Measurements from ENCODE around the gene SLC5A5.
"Not testable (repeated sequence)": the region's sequence is repeated elsewhere in the genome, so short reads cannot be mapped to it uniquely, and the experiment has no call there.

Gene SLC5A5

DNA sequence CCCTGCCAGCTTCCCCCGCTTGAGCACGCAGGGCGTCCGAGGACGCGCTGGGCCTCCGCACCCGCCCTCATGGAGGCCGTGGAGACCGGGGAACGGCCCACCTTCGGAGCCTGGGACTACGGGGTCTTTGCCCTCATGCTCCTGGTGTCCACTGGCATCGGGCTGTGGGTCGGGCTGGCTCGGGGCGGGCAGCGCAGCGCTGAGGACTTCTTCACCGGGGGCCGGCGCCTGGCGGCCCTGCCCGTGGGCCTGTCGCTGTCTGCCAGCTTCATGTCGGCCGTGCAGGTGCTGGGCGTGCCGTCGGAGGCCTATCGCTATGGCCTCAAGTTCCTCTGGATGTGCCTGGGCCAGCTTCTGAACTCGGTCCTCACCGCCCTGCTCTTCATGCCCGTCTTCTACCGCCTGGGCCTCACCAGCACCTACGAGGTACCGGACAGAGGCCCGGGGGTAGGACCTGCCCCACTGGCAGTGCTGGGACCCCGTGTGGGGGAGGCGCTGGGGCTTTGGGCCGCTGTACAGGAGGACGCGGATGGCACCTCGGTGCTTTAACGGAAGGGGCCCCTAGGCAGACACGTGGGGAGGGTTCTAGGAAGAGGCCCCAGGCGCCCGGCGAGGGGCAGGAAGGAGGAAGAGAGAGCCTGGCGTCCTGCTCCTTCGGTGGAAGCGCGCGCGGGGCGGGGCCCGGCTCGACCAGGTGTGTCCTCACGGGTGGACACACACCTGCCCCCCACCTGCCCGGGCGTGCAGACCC is 681 bp downstream of the SLC5A5 start:
- DNase-seq, result no peak

GRCh38 chr19:17873786-17874757 is 2.3 kb downstream of the SLC5A5 start:
- peak; percentile 62 to 85 (median 63) for DNase-seq

DNA sequence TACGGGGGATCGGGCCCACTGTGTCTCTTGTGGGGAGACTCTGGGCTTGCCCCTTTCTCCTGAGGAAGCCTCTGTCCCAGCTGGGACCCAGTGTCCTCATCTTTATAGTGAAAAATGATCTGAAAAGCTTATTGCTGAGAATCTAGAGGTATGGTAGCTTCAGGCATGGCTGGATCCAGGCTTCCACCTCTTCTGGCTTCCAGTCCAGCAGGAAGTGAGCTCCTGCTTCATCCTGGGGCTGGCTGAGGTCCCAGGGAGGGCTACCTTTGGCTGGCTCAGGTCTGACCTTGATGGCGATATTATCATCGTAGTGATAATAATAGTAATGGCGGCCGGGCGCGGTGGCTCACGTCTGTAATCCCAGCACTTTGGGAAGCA is 3.0 kb downstream of the SLC5A5 start:
- DNase-seq, result no peak

DNA sequence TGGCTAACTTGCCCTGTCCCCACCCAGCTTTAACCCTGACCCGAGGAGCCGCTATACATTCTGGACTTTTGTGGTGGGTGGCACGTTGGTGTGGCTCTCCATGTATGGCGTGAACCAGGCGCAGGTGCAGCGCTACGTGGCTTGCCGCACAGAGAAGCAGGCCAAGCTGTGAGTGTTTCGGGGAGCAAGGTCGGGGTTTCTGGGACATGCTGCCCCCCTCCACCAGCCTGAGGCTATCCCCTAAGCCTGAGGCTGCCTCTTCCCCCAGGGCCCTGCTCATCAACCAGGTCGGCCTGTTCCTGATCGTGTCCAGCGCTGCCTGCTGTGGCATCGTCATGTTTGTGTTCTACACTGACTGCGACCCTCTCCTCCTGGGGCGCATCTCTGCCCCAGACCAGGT is 6.0 kb downstream of the SLC5A5 start:
- DNase-seq, result no peak

DNA sequence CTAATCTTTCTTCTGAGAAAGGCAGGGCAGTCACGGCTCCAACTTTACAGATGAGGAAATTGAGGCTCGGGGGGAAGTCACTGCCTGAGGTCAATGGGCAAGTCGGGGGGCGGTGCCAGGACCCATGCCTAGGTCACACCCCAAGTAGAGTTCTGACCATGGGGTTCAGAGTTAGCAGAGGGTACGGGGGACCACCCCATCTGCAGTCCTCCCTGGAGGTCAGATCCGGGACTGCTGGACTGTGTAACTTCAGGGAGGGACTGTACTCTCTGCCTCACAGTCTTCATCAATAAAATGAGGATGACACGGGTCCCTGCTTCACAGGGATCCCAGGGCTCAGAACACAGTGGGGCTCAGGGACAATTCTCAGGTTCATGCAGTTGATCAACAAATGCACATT is 7.7 kb downstream of the SLC5A5 start:
- DNase-seq, result no peak

- no peak for DNase-seq
Observed at GRCh38 chr19:17881701-17882100, 10.0 kb downstream of the SLC5A5 start.

DNA sequence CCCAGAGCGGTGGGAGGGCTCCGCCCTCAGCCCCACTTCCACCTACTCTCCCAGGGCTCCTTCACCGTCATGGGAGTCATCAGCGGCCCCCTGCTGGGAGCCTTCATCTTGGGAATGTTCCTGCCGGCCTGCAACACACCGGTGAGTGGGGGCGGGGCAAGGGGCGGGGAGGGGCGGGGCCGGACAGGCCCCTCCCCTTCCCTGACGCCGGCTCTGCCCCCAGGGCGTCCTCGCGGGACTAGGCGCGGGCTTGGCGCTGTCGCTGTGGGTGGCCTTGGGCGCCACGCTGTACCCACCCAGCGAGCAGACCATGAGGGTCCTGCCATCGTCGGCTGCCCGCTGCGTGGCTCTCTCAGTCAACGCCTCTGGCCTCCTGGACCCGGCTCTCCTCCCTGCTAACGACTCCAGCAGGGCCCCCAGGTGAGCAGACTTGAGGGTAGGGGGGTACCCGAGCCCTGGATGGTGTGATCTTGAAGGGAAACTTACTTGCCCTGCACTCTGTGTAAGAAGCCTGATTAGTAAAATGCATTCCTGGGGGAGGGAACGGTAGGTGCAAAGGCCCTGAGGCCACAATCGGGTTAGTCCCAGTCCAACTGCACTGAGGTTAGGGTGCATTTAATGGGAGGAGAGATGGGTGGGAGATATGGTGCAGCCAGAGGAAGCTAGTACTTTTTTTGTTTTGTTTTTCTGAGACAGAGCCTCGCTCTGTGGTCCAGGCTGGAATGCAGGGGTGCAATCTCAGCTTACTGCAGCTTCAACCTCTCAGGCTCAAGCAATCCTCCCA is 12.1 kb downstream of the SLC5A5 start:
- no peak for DNase-seq

DNA sequence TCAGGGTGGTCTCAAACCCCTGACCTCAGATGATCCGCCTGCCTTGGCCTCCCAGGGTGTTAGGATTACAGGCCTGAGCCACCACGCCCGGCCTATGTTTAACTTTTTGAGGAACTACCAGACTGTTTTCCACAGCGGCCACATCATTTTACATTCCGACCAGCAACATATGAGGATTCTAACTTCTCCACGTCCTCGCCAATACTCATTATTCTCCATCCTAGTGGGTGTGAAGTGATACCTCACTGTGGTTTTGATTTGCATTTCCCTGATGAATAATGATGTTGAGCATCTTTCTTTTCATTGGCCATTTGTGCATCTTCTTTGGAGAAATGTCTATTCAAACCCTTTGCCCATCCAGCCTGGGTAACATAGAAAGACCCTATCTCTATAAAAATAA is 14.8 kb downstream of the SLC5A5 start:
- no peak for DNase-seq

- not testable (repeated sequence) for DNase-seq
Observed at GRCh38 chr19:17887221-17887620, 15.5 kb downstream of the SLC5A5 start.

DNA sequence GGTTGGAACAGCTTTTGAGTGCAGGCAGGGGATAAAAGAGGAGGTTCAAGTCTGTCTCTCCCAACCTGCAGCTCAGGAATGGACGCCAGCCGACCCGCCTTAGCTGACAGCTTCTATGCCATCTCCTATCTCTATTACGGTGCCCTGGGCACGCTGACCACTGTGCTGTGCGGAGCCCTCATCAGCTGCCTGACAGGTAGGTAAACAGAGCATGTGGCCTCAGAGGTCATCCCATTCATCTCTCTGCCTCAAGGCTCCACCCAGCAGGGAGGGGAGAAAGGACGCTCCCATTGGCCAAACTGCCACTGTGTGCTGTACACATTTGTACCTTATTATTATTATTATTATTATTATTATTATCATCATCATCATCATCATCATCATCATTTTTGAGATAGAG is 16.5 kb downstream of the SLC5A5 start:
- no peak for DNase-seq

- DNase-seq, result peak in 2 of 3 donors; percentile 26 to 53
Observed at GRCh38 chr19:17889609-17890214, 18.0 kb downstream of the SLC5A5 start.

- DNase-seq, result no peak
Observed at GRCh38 chr19:17893766-17894165, 22.0 kb downstream of the SLC5A5 start.

- DNase-seq, result no peak
Observed at GRCh38 chr19:17902701-17903100, 31.0 kb downstream of the SLC5A5 start.

GRCh38 chr19:17908244-17908643 is 36.5 kb downstream of the SLC5A5 start:
- no peak for DNase-seq

- no peak for DNase-seq
Observed at GRCh38 chr19:17909003-17909732, 37.4 kb downstream of the SLC5A5 start.

DNA sequence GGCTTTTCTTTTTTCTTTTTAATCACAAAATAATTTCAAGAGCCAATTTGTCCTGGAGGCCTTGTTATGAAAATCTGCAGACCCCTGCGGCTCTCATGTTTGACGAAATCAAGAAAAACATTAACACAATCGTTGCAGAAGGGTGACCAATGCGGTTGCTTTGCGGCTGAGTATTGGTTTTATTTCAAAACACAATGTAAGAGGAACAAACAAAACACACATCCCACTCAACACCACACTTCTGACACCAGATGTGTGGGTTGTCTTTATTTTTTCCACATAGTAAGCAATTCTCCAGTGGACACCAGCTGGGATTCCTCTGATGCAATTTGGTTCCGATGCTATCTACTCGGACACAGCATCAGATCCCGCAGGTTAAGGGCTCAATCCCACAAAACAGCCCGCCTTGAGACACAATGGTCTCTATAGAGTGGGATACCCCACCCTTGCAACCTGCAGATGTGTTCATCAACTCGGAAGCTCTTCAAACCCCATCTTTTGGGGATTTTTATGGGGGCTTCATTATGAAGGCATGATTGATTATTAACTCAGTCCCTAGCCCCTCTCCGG is 39.1 kb downstream of the SLC5A5 start:
- peak; percentile 36 to 54 (median 53) for DNase-seq

DNA sequence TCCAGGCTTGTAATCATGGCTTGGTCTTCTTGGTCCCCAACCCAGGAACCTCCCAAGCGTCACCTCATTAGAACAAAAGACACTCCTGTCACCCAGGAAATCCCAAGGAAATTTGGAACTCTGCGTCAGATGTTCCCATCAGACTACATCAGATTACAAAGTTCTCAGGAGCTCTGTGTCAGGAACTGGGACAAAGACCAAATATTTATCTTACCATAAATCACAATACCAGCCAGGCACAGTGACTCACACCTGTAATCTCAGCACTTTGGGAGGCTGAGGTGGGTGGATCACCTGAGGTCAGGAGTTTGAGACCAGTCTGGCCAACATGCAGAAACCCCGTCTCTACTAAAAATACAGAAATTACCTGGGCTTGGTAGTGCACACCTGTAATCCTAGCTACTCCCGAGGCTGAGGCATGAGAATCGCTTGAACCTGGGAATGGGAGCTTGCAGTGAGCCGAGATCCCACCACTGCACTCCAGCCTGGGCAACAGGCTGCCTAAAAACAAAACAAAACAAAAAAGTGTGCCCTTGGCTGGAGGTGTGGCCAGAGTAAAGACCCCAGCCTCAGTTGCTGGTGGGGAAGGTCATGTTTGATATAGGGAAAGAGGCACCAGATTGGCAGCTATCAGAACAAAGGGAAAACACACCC is 44.3 kb downstream of the SLC5A5 start:
- no peak for DNase-seq

- DNase-seq, result not testable (repeated sequence)
Observed at GRCh38 chr19:17918151-17918550, 46.4 kb downstream of the SLC5A5 start.

- DNase-seq, result not testable (repeated sequence)
Observed at GRCh38 chr19:17919122-17919521, 47.4 kb downstream of the SLC5A5 start.

DNA sequence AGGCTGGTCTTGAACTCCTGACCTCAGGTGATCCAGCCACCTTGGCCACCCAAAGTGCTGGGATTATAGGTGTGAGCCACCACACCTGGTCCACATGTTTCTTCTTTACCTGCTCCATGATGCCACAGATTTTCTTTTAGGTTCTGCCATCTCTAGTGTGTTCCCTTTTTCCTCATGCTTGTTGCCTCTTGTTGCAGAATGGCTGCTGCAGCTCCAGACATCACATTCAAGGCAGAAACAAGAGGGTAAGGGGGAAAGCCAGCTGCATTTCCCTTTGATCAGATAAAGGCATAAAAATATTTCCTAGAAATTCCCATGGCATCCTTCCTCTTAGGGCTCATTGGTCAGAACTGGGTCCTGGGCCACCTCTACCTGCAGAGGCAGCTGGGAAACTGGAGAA is 48.8 kb downstream of the SLC5A5 start:
- DNase-seq, result no peak

DNA sequence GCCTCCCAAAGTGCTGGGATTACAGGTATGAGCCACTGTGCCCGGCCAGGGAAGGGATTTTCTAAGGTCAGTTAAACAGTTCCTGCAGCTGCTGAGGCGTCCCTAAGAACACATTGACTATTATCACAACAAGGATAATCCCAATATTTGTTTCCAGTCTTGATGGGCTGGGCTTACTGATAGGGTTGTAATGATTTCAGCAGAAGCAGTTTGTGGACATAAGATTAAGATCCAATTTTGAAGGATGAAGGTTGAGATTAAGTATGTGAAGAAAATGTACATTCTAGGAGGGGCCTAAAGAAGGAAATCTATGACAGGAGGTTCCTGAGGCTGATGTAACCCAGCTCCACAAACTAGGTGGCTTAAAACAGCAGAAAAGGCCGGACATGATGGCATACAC is 50.4 kb downstream of the SLC5A5 start:
- no peak for DNase-seq

Measured in suppressor macrophage treated with lipopolysaccharide for 1 hour (primary cell).